ENCODE measurements around the gene SMIM23. TPM values are rescaled to one million over a fixed set of nuclear protein-coding genes. Genes with fewer than 3 reads are reported as not detected.
A peak's percentile ranks its signal among the peaks of the same experiment; 100 is the strongest.

Gene SMIM23
- polyA plus RNA-seq, 2 of the 4 experiments (the other 2 are of a cell fraction) = not detected

DNA sequence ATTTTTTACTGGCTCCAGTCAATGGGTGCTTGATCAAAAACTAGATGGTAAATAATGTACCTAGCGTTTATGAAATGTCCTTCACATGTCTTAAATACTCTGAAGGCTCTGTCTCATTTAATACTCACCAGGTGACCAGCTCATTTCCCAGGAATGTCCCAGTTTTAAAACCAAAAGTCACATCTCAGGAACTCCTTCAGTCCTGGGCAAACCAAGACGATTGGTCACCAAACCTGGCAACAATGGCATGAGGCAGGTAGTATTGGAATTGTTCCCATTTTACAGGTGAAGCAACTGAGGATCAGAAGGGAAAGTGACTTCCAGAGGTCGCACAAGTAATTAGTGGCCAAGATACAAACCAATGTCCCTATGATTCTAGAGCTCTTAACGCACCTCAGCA, 27.7 kb downstream of the SMIM23 start:
- Histone ChIP-seq H3K4me1 (no peaks in the 10 kb centered on the region), H3K4me2 (no peak overlapping the region), H3K9me3 (peaks cover 3% of the 10 kb centered on the region; the same call in 1 of the 3 replicates), H3K27ac (no peak overlapping the region), H3K4me3 (no peak overlapping the region)
- FAIRE-seq (no peak), ATAC-seq (no peak), DNase-seq (ENCODE audit: low read depth in 1 of 2, low spot score in 1 of 2) (no peak)
- no peak for TF ChIP-seq TP53 (CRISPR knock-in tag; IDR thresholded peaks at IDR 0.05)
- no peak for TF ChIP-seq ESRRA (IDR thresholded peaks at IDR 0.05; ENCODE audit: borderline replicate concordance, low read length)
- no peak for TF ChIP-seq RARB (CRISPR knock-in tag; IDR thresholded peaks at IDR 0.05)
- TF ChIP-seq JUNB (IDR thresholded peaks at IDR 0.05) = no peak
- TF ChIP-seq ZFP36 (IDR thresholded peaks at IDR 0.05; ENCODE audit: borderline replicate concordance, partially characterized antibody) = no peak
- TF ChIP-seq ZC3H11A (IDR thresholded peaks at IDR 0.05) = no peak
- TF ChIP-seq, protein P1, sequence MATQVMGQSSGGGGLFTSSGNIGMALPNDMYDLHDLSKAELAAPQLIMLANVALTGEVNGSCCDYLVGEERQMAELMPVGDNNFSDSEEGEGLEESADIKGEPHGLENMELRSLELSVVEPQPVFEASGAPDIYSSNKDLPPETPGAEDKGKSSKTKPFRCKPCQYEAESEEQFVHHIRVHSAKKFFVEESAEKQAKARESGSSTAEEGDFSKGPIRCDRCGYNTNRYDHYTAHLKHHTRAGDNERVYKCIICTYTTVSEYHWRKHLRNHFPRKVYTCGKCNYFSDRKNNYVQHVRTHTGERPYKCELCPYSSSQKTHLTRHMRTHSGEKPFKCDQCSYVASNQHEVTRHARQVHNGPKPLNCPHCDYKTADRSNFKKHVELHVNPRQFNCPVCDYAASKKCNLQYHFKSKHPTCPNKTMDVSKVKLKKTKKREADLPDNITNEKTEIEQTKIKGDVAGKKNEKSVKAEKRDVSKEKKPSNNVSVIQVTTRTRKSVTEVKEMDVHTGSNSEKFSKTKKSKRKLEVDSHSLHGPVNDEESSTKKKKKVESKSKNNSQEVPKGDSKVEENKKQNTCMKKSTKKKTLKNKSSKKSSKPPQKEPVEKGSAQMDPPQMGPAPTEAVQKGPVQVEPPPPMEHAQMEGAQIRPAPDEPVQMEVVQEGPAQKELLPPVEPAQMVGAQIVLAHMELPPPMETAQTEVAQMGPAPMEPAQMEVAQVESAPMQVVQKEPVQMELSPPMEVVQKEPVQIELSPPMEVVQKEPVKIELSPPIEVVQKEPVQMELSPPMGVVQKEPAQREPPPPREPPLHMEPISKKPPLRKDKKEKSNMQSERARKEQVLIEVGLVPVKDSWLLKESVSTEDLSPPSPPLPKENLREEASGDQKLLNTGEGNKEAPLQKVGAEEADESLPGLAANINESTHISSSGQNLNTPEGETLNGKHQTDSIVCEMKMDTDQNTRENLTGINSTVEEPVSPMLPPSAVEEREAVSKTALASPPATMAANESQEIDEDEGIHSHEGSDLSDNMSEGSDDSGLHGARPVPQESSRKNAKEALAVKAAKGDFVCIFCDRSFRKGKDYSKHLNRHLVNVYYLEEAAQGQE (IDR thresholded peaks at IDR 0.05) = no peak
- no peak for TF ChIP-seq NR3C1 (IDR thresholded peaks at IDR 0.05)
- TF ChIP-seq EHF (CRISPR knock-in tag; IDR thresholded peaks at IDR 0.05) = no peak
- no peak for TF ChIP-seq CHD2 (IDR thresholded peaks at IDR 0.05; ENCODE audit: low read length, partially characterized antibody)
- TF ChIP-seq RFX5 (IDR thresholded peaks at IDR 0.05) = no peak
- TF ChIP-seq, protein P2, sequence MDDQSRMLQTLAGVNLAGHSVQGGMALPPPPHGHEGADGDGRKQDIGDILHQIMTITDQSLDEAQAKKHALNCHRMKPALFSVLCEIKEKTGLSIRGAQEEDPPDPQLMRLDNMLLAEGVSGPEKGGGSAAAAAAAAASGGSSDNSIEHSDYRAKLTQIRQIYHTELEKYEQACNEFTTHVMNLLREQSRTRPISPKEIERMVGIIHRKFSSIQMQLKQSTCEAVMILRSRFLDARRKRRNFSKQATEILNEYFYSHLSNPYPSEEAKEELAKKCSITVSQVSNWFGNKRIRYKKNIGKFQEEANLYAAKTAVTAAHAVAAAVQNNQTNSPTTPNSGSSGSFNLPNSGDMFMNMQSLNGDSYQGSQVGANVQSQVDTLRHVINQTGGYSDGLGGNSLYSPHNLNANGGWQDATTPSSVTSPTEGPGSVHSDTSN (IDR thresholded peaks at IDR 0.05) = no peak
- no peak for TF ChIP-seq EP300 (IDR thresholded peaks at IDR 0.05)
- no peak for TF ChIP-seq POLR2AphosphoS2 (conservative IDR thresholded peaks at IDR 0.05; ENCODE audit: low read length)
- no peak for TF ChIP-seq CEBPB (IDR thresholded peaks at IDR 0.05)
- no peak for TF ChIP-seq CBX2 (IDR thresholded peaks at IDR 0.05; ENCODE audit: borderline replicate concordance, low read depth)
- TF ChIP-seq JUN (IDR thresholded peaks at IDR 0.05) = no peak
- TF ChIP-seq, protein P3, sequence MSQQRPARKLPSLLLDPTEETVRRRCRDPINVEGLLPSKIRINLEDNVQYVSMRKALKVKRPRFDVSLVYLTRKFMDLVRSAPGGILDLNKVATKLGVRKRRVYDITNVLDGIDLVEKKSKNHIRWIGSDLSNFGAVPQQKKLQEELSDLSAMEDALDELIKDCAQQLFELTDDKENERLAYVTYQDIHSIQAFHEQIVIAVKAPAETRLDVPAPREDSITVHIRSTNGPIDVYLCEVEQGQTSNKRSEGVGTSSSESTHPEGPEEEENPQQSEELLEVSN (IDR thresholded peaks at IDR 0.05; ENCODE audit: borderline replicate concordance, low read depth) = no peak
- 42% methylated on average over 4 of the region's 4 CpGs for WGBS (ENCODE audit: missing lambda C conversion rate)
- ChIA-PET CTCF (interaction anchor here (1.0 to 1.4 kb wide), 2 partner anchors 10 to 21 kb away, joined by 3 to 5 read pairs; no protein-coding TSS in a partner anchor), POLR2A (no interaction called here)

DNA sequence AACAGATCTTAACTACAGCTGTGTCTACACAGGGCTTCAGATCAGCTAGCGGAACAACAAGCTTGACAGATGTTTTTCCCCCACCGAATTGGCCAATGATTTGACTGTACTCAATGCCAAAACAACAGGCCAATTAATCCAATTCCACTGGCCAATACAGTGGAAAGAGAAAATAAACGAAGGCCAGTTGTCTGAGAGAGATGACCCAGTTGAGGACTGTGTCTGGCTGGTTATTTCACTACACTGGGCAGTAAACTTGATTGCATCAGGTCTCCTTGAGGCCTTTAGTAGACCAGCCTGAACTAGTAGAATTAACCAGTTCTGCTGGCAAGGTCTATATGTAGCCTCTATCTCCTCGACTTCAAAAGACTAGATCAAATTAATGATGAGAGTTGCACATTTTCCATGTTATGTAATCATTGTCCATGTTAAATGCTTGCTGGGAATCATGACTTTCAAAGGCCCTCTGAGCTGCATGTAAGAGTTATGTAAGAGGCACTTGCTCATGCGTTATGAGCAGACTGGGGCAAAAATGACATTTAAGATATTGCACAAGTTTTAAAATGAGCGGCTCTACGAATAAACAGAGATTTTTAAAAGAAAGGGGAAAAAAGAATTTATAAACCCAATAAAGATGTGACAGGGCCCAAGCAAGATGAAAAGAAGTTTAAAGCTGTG, 28.3 kb downstream of the SMIM23 start:
- DNase-seq (ENCODE audit: low read depth in 1 of 2, low spot score in 1 of 2) (no peak), FAIRE-seq (no peak), ATAC-seq (no peak)
- Histone ChIP-seq H3K4me3 (no peak overlapping the region), H3K4me1 (no peaks in the 10 kb centered on the region), H3K9me3 (peaks cover 3% of the 10 kb centered on the region; the same call in 1 of the 3 replicates), H3K27ac (no peak overlapping the region), H3K4me2 (no peak overlapping the region)
- no peak for TF ChIP-seq HOXB13 (CRISPR knock-in tag; IDR thresholded peaks at IDR 0.05; ENCODE audit: low read depth)
- TF ChIP-seq MAFK (IDR thresholded peaks at IDR 0.05; ENCODE audit: partially characterized antibody) = peak; percentile 43
- 52% methylated on average over 7 of the region's 7 CpGs for WGBS (ENCODE audit: missing lambda C conversion rate)
- ChIA-PET CTCF (interaction anchor here (0.6 to 1.0 kb wide), 3 partner anchors 20 to 883 kb away, joined by 3 read pairs; no protein-coding TSS in a partner anchor), POLR2A (no interaction called here)

Data from A549 (cell line).